Fibroblast of villous mesenchyme (primary cell): ENCODE data around the gene PRDM16. TPM values are rescaled to one million over a fixed set of nuclear protein-coding genes. Genes with fewer than 3 reads are reported as not detected.

ENCODE experiments used
- DNase-seq: peaks from one replicate; pipeline ENCODE4 v3.0.0-alpha.2; 2010; ENCODE audit warnings: low read depth
- H3K4me3 ChIP-seq: 2 replicates; pipeline ENCODE4 v1.5.1; 2011; ENCODE audit warnings: low read depth, mild to moderate bottlenecking, low read length
- CTCF ChIP-seq: IDR thresholded peaks from 2 replicates; pipeline ENCODE4 v1.5.1; 2012; ENCODE audit warnings: low read depth, mild to moderate bottlenecking, low read length; ENCODE audit not compliant: insufficient read depth
- total RNA-seq: library from RNA; depleted of rRNA; stranded (reverse); fragments of >200 nt; gene quantifications from 2 replicates; pipeline ENCODE4 v1.2.3, GENCODE V29; 2012

PRDM16 gene
- total RNA-seq, 1 donor, result 1.7 TPM

- H3K4me3 ChIP-seq, result no peak overlapping the region
- DNase-seq, result no peak
- no peak for TF ChIP-seq CTCF
Observed at GRCh38 chr1:3129133-3129490, 60.1 kb downstream of the PRDM16 start.

- no peak for TF ChIP-seq CTCF
- DNase-seq, result no peak
- no peak overlapping the region for H3K4me3 ChIP-seq
Observed at GRCh38 chr1:3130268-3130667, 61.3 kb downstream of the PRDM16 start.

GRCh38 chr1:3132660-3133059, 63.7 kb downstream of the PRDM16 start:
- no peak overlapping the region for H3K4me3 ChIP-seq
- no peak for DNase-seq
- no peak for TF ChIP-seq CTCF

- no peak overlapping the region for H3K4me3 ChIP-seq
- TF ChIP-seq CTCF, result no peak
- no peak for DNase-seq
Observed at GRCh38 chr1:3133686-3134085, 64.7 kb downstream of the PRDM16 start.

- TF ChIP-seq CTCF, result no peak
- no peak for DNase-seq
- no peak overlapping the region for H3K4me3 ChIP-seq
Observed at GRCh38 chr1:3134381-3135072, 65.5 kb downstream of the PRDM16 start.

GRCh38 chr1:3135073-3135702, 66.2 kb downstream of the PRDM16 start:
- no peak for DNase-seq
- no peak for TF ChIP-seq CTCF
- H3K4me3 ChIP-seq, result no peak overlapping the region
